Measurements from ENCODE around the gene TBC1D14. TPM values are rescaled to one million over a fixed set of nuclear protein-coding genes. Genes with fewer than 3 reads are reported as not detected.

TBC1D14 gene
- polyA plus RNA-seq, 1 of the 3 experiments (the other 2 are of a cell fraction): 39.5 TPM

GRCh38 chr4:7067452-7068278 is 158.0 kb downstream of the TBC1D14 start, which contains the start of gene GRPEL1 (continued):
- TF ChIP-seq PBX3 (IDR thresholded peaks at IDR 0.05) (peak; percentile 99), CHD2 (IDR thresholded peaks at IDR 0.05; ENCODE audit: low read length, partially characterized antibody) (peak; percentile 89), RXRA (IDR thresholded peaks at IDR 0.05; ENCODE audit: borderline replicate concordance, low read depth) (no peak), POLR2AphosphoS5 (IDR thresholded peaks at IDR 0.05; ENCODE audit: low read depth, low read length) (peak; percentile 90), USF2 (IDR thresholded peaks at IDR 0.05; ENCODE audit: borderline replicate concordance, low read depth, low read length) (no peak), JUND (IDR thresholded peaks at IDR 0.05) (no peak), ZBTB33 (IDR thresholded peaks at IDR 0.05; ENCODE audit: borderline replicate concordance, low read depth) (no peak), GATA2 (CRISPR knock-in tag; IDR thresholded peaks at IDR 0.05) (no peak), SMC3 (IDR thresholded peaks at IDR 0.05; ENCODE audit: low read depth, low read length) (no peak)

- H3K9ac ChIP-seq: peak overlapping the region; percentile 68
- peaks cover 8 to 21% of the 10 kb centered on the region in 2 experiments for H3K36me3 ChIP-seq (replicated peaks in 1 of 2; ENCODE audit: control insufficient read depth in 1 of 2, insufficient read depth in 2 of 2, low read length in 1 of 2)
- no peaks in the 10 kb centered on the region for H3K9me3 ChIP-seq
- H3F3A ChIP-seq (replicated peaks; ENCODE audit: insufficient read depth): no peaks in the 10 kb centered on the region
- H4K20me1 ChIP-seq (ENCODE audit: insufficient read depth): peaks cover 25% of the 10 kb centered on the region
- DNase-seq: no peak
- POLR2A ChIA-PET: interaction anchor here (0.5 to 2.2 kb wide), 9 partner anchors 9 to 394 kb away, joined by 3 to 14 read pairs (median 3); partner anchors contain the start of genes TADA2B and TBC1D14
- CTCF ChIA-PET: interaction anchor here (0.7 to 9.1 kb wide), 14 partner anchors 14 to 348 kb away, joined by 3 to 80 read pairs (median 5); partner anchors contain the start of gene TADA2B
- under 1% methylated on average over 33 of the region's 50 CpGs for WGBS (ENCODE audit: low lambda C conversion rate)
- peaks cover 0 to 19% of the 10 kb centered on the region in 2 experiments; a peak in 2 of 4 replicates for H3K4me1 ChIP-seq (ENCODE audit: control insufficient read depth in 1 of 2, insufficient read depth in 2 of 2, low read depth in 1 of 2, low read length in 1 of 2)
- H3K27me3 ChIP-seq (ENCODE audit: insufficient read depth): no peaks in the 10 kb centered on the region
- peak overlapping the region; percentile 75 to 91 for H3K4me3 ChIP-seq (ENCODE audit: low read depth in 2 of 2, low read length in 1 of 2)
- H3K79me2 ChIP-seq (ENCODE audit: insufficient read depth): peaks cover 45% of the 10 kb centered on the region
- peak overlapping the region; percentile 97 for H2AFZ ChIP-seq (ENCODE audit: low read depth)
- TF ChIP-seq SIN3A (IDR thresholded peaks at IDR 0.05; ENCODE audit: borderline replicate concordance, low read depth, low read length) (no peak), REST (IDR thresholded peaks at IDR 0.05; ENCODE audit: low read depth, low read length) (no peak), MAX (IDR thresholded peaks at IDR 0.05; ENCODE audit: low read depth) (peak; percentile 5; the same call in 1 of the 2 replicates), TEAD4 (IDR thresholded peaks at IDR 0.05; ENCODE audit: borderline replicate concordance, insufficient read depth) (no peak), GATA2 (CRISPR knock-in tag; IDR thresholded peaks at IDR 0.05) (no peak), EP300 (IDR thresholded peaks at IDR 0.05; ENCODE audit: borderline replicate concordance in 1 of 2, low read depth in 1 of 2, low read length in 1 of 2) (no peak), PBX3 (IDR thresholded peaks at IDR 0.05) (no peak), JUND (IDR thresholded peaks at IDR 0.05) (no peak), TAF1 (IDR thresholded peaks at IDR 0.05; ENCODE audit: borderline replicate concordance, low read depth, low read length) (peak; percentile 33), POLR2AphosphoS5 (IDR thresholded peaks at IDR 0.05; ENCODE audit: low read depth, low read length) (peak; percentile 71; the same call in 1 of the 2 replicates)
- H3K9me2 ChIP-seq: no peaks in the 10 kb centered on the region
- H3K27ac ChIP-seq (ENCODE audit: low read depth in 2 of 2, low read length in 1 of 2): peak overlapping the region; percentile 72 to 80
- H3K4me2 ChIP-seq: peak overlapping the region; percentile 90
Measured at GRCh38 chr4:7068279-7068842, 158.7 kb downstream of the TBC1D14 start.
